Ecto neural progenitor cell (in vitro differentiated cells): ENCODE data around the gene PALD1.
A peak's percentile ranks its signal among the peaks of the same experiment; 100 is the strongest.

Experiments used
- DNase-seq: peaks from one replicate; pipeline ENCODE4 v3.0.0-alpha.2; 2018; ENCODE audit warnings: low spot score

PALD1 gene

GRCh38 chr10:70504521-70505358 is 26.2 kb downstream of the PALD1 start:
- DNase-seq = no peak

- DNase-seq = no peak
Measured at GRCh38 chr10:70505908-70506307, 27.3 kb downstream of the PALD1 start.

- no peak for DNase-seq
Measured at GRCh38 chr10:70507966-70508365, 29.4 kb downstream of the PALD1 start.

- DNase-seq = peak; percentile 68
Measured at GRCh38 chr10:70508912-70509756, 30.6 kb downstream of the PALD1 start.

GRCh38 chr10:70509757-70510147 is 31.2 kb downstream of the PALD1 start:
- no peak for DNase-seq

- DNase-seq = no peak
Measured at GRCh38 chr10:70510453-70510852, 31.9 kb downstream of the PALD1 start.

GRCh38 chr10:70510904-70511303 is 32.3 kb downstream of the PALD1 start:
- no peak for DNase-seq

GRCh38 chr10:70512149-70512639 is 33.6 kb downstream of the PALD1 start:
- DNase-seq = no peak

GRCh38 chr10:70513848-70514309 is 35.3 kb downstream of the PALD1 start:
- DNase-seq = no peak

GRCh38 chr10:70514591-70514990 is 36.0 kb downstream of the PALD1 start:
- no peak for DNase-seq

- no peak for DNase-seq
Measured at GRCh38 chr10:70515035-70515667, 36.6 kb downstream of the PALD1 start.

GRCh38 chr10:70518695-70519094 is 40.1 kb downstream of the PALD1 start:
- DNase-seq = no peak

- DNase-seq = no peak
Measured at GRCh38 chr10:70523057-70523456, 44.5 kb downstream of the PALD1 start.

- DNase-seq = no peak
Measured at GRCh38 chr10:70523549-70523948, 45.0 kb downstream of the PALD1 start.

- no peak for DNase-seq
Measured at GRCh38 chr10:70528314-70528713, 49.7 kb downstream of the PALD1 start.

GRCh38 chr10:70528741-70529362 is 50.3 kb downstream of the PALD1 start:
- DNase-seq = no peak

GRCh38 chr10:70529848-70530247 is 51.3 kb downstream of the PALD1 start:
- no peak for DNase-seq

GRCh38 chr10:70530315-70530714 is 51.7 kb downstream of the PALD1 start:
- no peak for DNase-seq

- DNase-seq = no peak
Measured at GRCh38 chr10:70532554-70533188, 54.1 kb downstream of the PALD1 start.

GRCh38 chr10:70533189-70533558 is 54.6 kb downstream of the PALD1 start:
- no peak for DNase-seq

GRCh38 chr10:70534281-70534680 is 55.7 kb downstream of the PALD1 start:
- no peak for DNase-seq

GRCh38 chr10:70535001-70535400 is 56.4 kb downstream of the PALD1 start:
- DNase-seq = no peak
